ENCODE measurements around the gene NPIPA5. TPM values are rescaled to one million over a fixed set of nuclear protein-coding genes. Genes with fewer than 3 reads are reported as not detected.
A peak's percentile ranks its signal among the peaks of the same experiment; 100 is the strongest.
"Not testable (repeated sequence)": the region's sequence is repeated elsewhere in the genome, so short reads cannot be mapped to it uniquely, and the experiment has no call there.

The NPIPA5 gene
- polyA plus RNA-seq, 2 donors = 18.2 to 25.8 TPM

GRCh38 chr16:15395631-15396508 is 17.8 kb upstream of the NPIPA5 start, which contains the start of gene MPV17L:
Gene MPV17L, plus strand, starts transcription at chr16:15395754. Its CDS starts 144 bp downstream, at chr16:15395898.
- peak within 1 kb of the TSS; percentile 35 to 53 for H3K4me3 ChIP-seq (ENCODE audit: low read depth in 1 of 2, low read length in 2 of 2)
- H3K4me1 ChIP-seq (ENCODE audit: control insufficient read depth in 2 of 2, insufficient read depth in 2 of 2, low read length in 1 of 2); H3K27me3 ChIP-seq (ENCODE audit: control insufficient read depth in 1 of 2, insufficient read depth in 2 of 2, low read length in 2 of 2); H3K27ac ChIP-seq (ENCODE audit: low read depth in 2 of 2, low read length in 1 of 2); H3K9me3 ChIP-seq (ENCODE audit: control insufficient read depth in 2 of 2, insufficient read depth in 1 of 2, low read depth in 1 of 2, low read length in 1 of 2); H3K36me3 ChIP-seq (ENCODE audit: control insufficient read depth in 2 of 2, insufficient read depth in 2 of 2, low read length in 1 of 2): not testable (repeated sequence)
- WGBS, 2 donors = 3 to 5% methylated on average over 79 of the region's 79 CpGs

GRCh38 chr16:15393025-15393424 is 14.9 kb upstream of the NPIPA5 start:
- WGBS, 2 donors = 88 to 90% methylated on average over 6 to 8 of the region's 8 CpGs
- not testable (repeated sequence) for H3K4me1 ChIP-seq (ENCODE audit: control insufficient read depth in 2 of 2, insufficient read depth in 2 of 2, low read length in 1 of 2); H3K9me3 ChIP-seq (ENCODE audit: control insufficient read depth in 2 of 2, insufficient read depth in 1 of 2, low read depth in 1 of 2, low read length in 1 of 2); H3K36me3 ChIP-seq (ENCODE audit: control insufficient read depth in 2 of 2, insufficient read depth in 2 of 2, low read length in 1 of 2); H3K4me3 ChIP-seq (ENCODE audit: low read depth in 1 of 2, low read length in 2 of 2); H3K27me3 ChIP-seq (ENCODE audit: control insufficient read depth in 1 of 2, insufficient read depth in 2 of 2, low read length in 2 of 2); H3K27ac ChIP-seq (ENCODE audit: low read depth in 2 of 2, low read length in 1 of 2)

GRCh38 chr16:15389916-15390315 is 11.8 kb upstream of the NPIPA5 start:
- not testable (repeated sequence) for H3K27ac ChIP-seq (ENCODE audit: low read depth in 2 of 2, low read length in 1 of 2); H3K27me3 ChIP-seq (ENCODE audit: control insufficient read depth in 1 of 2, insufficient read depth in 2 of 2, low read length in 2 of 2); H3K36me3 ChIP-seq (ENCODE audit: control insufficient read depth in 2 of 2, insufficient read depth in 2 of 2, low read length in 1 of 2); H3K4me1 ChIP-seq (ENCODE audit: control insufficient read depth in 2 of 2, insufficient read depth in 2 of 2, low read length in 1 of 2); H3K4me3 ChIP-seq (ENCODE audit: low read depth in 1 of 2, low read length in 2 of 2); H3K9me3 ChIP-seq (ENCODE audit: control insufficient read depth in 2 of 2, insufficient read depth in 1 of 2, low read depth in 1 of 2, low read length in 1 of 2)
- WGBS, 2 donors = 72 to 78% methylated on average over 5 of the region's 5 CpGs

- not testable (repeated sequence) for H3K9me3 ChIP-seq (ENCODE audit: control insufficient read depth in 2 of 2, insufficient read depth in 1 of 2, low read depth in 1 of 2, low read length in 1 of 2); H3K27ac ChIP-seq (ENCODE audit: low read depth in 2 of 2, low read length in 1 of 2); H3K27me3 ChIP-seq (ENCODE audit: control insufficient read depth in 1 of 2, insufficient read depth in 2 of 2, low read length in 2 of 2); H3K4me3 ChIP-seq (ENCODE audit: low read depth in 1 of 2, low read length in 2 of 2); H3K4me1 ChIP-seq (ENCODE audit: control insufficient read depth in 2 of 2, insufficient read depth in 2 of 2, low read length in 1 of 2); H3K36me3 ChIP-seq (ENCODE audit: control insufficient read depth in 2 of 2, insufficient read depth in 2 of 2, low read length in 1 of 2)
- WGBS, 2 donors = 85% methylated on average over 6 of the region's 6 CpGs
Measured at GRCh38 chr16:15388060-15388459, 10.0 kb upstream of the NPIPA5 start.

GRCh38 chr16:15382810-15383209 is 4.7 kb upstream of the NPIPA5 start:
- not testable (repeated sequence) for H3K4me1 ChIP-seq (ENCODE audit: control insufficient read depth in 2 of 2, insufficient read depth in 2 of 2, low read length in 1 of 2); H3K36me3 ChIP-seq (ENCODE audit: control insufficient read depth in 2 of 2, insufficient read depth in 2 of 2, low read length in 1 of 2); H3K4me3 ChIP-seq (ENCODE audit: low read depth in 1 of 2, low read length in 2 of 2); H3K27me3 ChIP-seq (ENCODE audit: control insufficient read depth in 1 of 2, insufficient read depth in 2 of 2, low read length in 2 of 2); H3K27ac ChIP-seq (ENCODE audit: low read depth in 2 of 2, low read length in 1 of 2); H3K9me3 ChIP-seq (ENCODE audit: control insufficient read depth in 2 of 2, insufficient read depth in 1 of 2, low read depth in 1 of 2, low read length in 1 of 2)
- 45 to 55% methylated on average over 3 of the region's 3 CpGs for WGBS, 2 donors

GRCh38 chr16:15357495-15357894 is 20.6 kb downstream of the NPIPA5 start:
- 62 to 75% methylated on average over 3 of the region's 7 CpGs for WGBS, 2 donors
- H3K9me3 ChIP-seq (ENCODE audit: control insufficient read depth in 2 of 2, insufficient read depth in 1 of 2, low read depth in 1 of 2, low read length in 1 of 2); H3K36me3 ChIP-seq (ENCODE audit: control insufficient read depth in 2 of 2, insufficient read depth in 2 of 2, low read length in 1 of 2); H3K4me3 ChIP-seq (ENCODE audit: low read depth in 1 of 2, low read length in 2 of 2); H3K27me3 ChIP-seq (ENCODE audit: control insufficient read depth in 1 of 2, insufficient read depth in 2 of 2, low read length in 2 of 2); H3K4me1 ChIP-seq (ENCODE audit: control insufficient read depth in 2 of 2, insufficient read depth in 2 of 2, low read length in 1 of 2); H3K27ac ChIP-seq (ENCODE audit: low read depth in 2 of 2, low read length in 1 of 2): not testable (repeated sequence)

- not testable (repeated sequence) for H3K4me3 ChIP-seq (ENCODE audit: low read depth in 1 of 2, low read length in 2 of 2); H3K27ac ChIP-seq (ENCODE audit: low read depth in 2 of 2, low read length in 1 of 2); H3K9me3 ChIP-seq (ENCODE audit: control insufficient read depth in 2 of 2, insufficient read depth in 1 of 2, low read depth in 1 of 2, low read length in 1 of 2); H3K4me1 ChIP-seq (ENCODE audit: control insufficient read depth in 2 of 2, insufficient read depth in 2 of 2, low read length in 1 of 2); H3K27me3 ChIP-seq (ENCODE audit: control insufficient read depth in 1 of 2, insufficient read depth in 2 of 2, low read length in 2 of 2); H3K36me3 ChIP-seq (ENCODE audit: control insufficient read depth in 2 of 2, insufficient read depth in 2 of 2, low read length in 1 of 2)
- no CpG with 5 or more reads among the region's 2 CpGs for WGBS, 2 donors
Measured at GRCh38 chr16:15354846-15355245, 23.2 kb downstream of the NPIPA5 start.

GRCh38 chr16:15352852-15353251 is 25.2 kb downstream of the NPIPA5 start:
- H3K4me3 ChIP-seq (ENCODE audit: low read depth in 1 of 2, low read length in 2 of 2) = not testable (repeated sequence)
- WGBS, 2 donors = 58 to 65% methylated on average over 1 of the region's 3 CpGs

GRCh38 chr16:15351745-15352144 is 26.3 kb downstream of the NPIPA5 start:
- not testable (repeated sequence) for H3K27ac ChIP-seq (ENCODE audit: low read depth in 2 of 2, low read length in 1 of 2); H3K27me3 ChIP-seq (ENCODE audit: control insufficient read depth in 1 of 2, insufficient read depth in 2 of 2, low read length in 2 of 2); H3K4me1 ChIP-seq (ENCODE audit: control insufficient read depth in 2 of 2, insufficient read depth in 2 of 2, low read length in 1 of 2); H3K36me3 ChIP-seq (ENCODE audit: control insufficient read depth in 2 of 2, insufficient read depth in 2 of 2, low read length in 1 of 2); H3K9me3 ChIP-seq (ENCODE audit: control insufficient read depth in 2 of 2, insufficient read depth in 1 of 2, low read depth in 1 of 2, low read length in 1 of 2); H3K4me3 ChIP-seq (ENCODE audit: low read depth in 1 of 2, low read length in 2 of 2)
- no CpG with 5 or more reads among the region's 5 CpGs for WGBS, 2 donors

More at GRCh38 chr16:15352852-15353251, 25.2 kb downstream of the NPIPA5 start:
- H3K27me3 ChIP-seq (ENCODE audit: control insufficient read depth in 1 of 2, insufficient read depth in 2 of 2, low read length in 2 of 2); H3K36me3 ChIP-seq (ENCODE audit: control insufficient read depth in 2 of 2, insufficient read depth in 2 of 2, low read length in 1 of 2); H3K27ac ChIP-seq (ENCODE audit: low read depth in 2 of 2, low read length in 1 of 2); H3K9me3 ChIP-seq (ENCODE audit: control insufficient read depth in 2 of 2, insufficient read depth in 1 of 2, low read depth in 1 of 2, low read length in 1 of 2); H3K4me1 ChIP-seq (ENCODE audit: control insufficient read depth in 2 of 2, insufficient read depth in 2 of 2, low read length in 1 of 2): not testable (repeated sequence)

GRCh38 chr16:15351251-15351650 is 26.8 kb downstream of the NPIPA5 start:
- H3K9me3 ChIP-seq (ENCODE audit: control insufficient read depth in 2 of 2, insufficient read depth in 1 of 2, low read depth in 1 of 2, low read length in 1 of 2); H3K4me1 ChIP-seq (ENCODE audit: control insufficient read depth in 2 of 2, insufficient read depth in 2 of 2, low read length in 1 of 2); H3K27ac ChIP-seq (ENCODE audit: low read depth in 2 of 2, low read length in 1 of 2); H3K36me3 ChIP-seq (ENCODE audit: control insufficient read depth in 2 of 2, insufficient read depth in 2 of 2, low read length in 1 of 2); H3K27me3 ChIP-seq (ENCODE audit: control insufficient read depth in 1 of 2, insufficient read depth in 2 of 2, low read length in 2 of 2); H3K4me3 ChIP-seq (ENCODE audit: low read depth in 1 of 2, low read length in 2 of 2): not testable (repeated sequence)
- WGBS, 2 donors = no CpG with 5 or more reads among the region's 11 CpGs
